Prostate gland (tissue), 2 donors: ENCODE measurements around the gene FANCE.

Source experiments
- POLR2A ChIP-seq: fragments of 450-650 bp; IDR thresholded peaks from one replicate; pipeline ENCODE4 v1.6.1; 2016; ENCODE audit warnings: antibody characterized with exemption, mild to moderate bottlenecking
- TF ChIP-seq, protein P1 (sequence below), 4 experiments: fragments of 200-600 bp in 2 of 4; fragments of 450-650 bp in 2 of 4; sonication (generic) in 2 of 4; IDR thresholded peaks; 1 replicate in 3 of 4; 2 replicates in 1 of 4; pipeline ENCODE4 v1.5.1; 2016 to 2019; ENCODE audit warnings: antibody characterized with exemption in 4 of 4, mild to moderate bottlenecking in 2 of 4, moderate library complexity in 2 of 4

DNA sequence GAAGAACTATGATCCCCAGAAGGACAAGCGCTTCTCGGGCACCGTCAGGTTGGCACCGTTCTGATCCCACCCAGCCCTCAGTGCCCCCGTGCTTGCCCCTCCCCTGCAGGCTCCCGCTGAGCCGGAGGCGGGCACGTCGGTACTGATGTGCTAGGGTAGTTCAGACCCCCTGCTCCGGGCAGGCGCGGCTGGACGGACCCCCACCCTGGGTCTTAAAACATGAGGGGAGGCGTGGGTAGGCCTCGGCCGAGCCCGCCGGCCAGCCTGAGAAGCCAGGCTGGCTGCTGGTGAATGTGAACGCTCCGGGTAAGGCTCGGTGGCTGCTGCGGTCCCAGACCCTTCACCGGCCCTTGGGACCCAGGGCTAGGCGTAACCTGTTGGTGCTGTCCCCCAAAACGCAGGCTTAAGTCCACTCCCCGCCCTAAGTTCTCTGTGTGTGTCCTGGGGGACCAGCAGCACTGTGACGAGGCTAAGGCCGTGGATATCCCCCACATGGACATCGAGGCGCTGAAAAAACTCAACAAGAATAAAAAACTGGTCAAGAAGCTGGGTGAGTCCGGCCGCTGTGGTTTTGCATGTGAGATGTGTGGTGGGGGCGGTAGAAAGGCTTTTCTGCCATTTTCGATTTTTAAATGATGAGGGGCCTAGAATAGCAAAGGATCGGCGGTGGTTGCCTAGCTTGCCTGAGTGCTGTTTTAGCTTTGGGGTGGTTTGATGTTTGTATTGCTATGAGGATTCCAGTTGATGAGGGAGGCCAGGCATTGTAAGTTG, 17.0 kb downstream of the FANCE start:
- TF ChIP-seq, protein P1, sequence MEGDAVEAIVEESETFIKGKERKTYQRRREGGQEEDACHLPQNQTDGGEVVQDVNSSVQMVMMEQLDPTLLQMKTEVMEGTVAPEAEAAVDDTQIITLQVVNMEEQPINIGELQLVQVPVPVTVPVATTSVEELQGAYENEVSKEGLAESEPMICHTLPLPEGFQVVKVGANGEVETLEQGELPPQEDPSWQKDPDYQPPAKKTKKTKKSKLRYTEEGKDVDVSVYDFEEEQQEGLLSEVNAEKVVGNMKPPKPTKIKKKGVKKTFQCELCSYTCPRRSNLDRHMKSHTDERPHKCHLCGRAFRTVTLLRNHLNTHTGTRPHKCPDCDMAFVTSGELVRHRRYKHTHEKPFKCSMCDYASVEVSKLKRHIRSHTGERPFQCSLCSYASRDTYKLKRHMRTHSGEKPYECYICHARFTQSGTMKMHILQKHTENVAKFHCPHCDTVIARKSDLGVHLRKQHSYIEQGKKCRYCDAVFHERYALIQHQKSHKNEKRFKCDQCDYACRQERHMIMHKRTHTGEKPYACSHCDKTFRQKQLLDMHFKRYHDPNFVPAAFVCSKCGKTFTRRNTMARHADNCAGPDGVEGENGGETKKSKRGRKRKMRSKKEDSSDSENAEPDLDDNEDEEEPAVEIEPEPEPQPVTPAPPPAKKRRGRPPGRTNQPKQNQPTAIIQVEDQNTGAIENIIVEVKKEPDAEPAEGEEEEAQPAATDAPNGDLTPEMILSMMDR (IDR thresholded peaks at IDR 0.05), result no peak
- no peak for TF ChIP-seq POLR2A
